ENCODE results near the gene ZNF679. TPM values are rescaled to one million over a fixed set of nuclear protein-coding genes. Genes with fewer than 3 reads are reported as not detected.

The ZNF679 gene
- polyA plus RNA-seq, 1 donor from 2014 or later = not detected

- Histone ChIP-seq H2AFZ (ENCODE audit: low read depth, low read length) (no peak overlapping the region), H3K79me2 (replicated peaks; ENCODE audit: insufficient read depth, low read length) (no peaks in the 10 kb centered on the region), H3K36me3 (ENCODE audit: insufficient read depth, low read length) (no peaks in the 10 kb centered on the region), H3K4me3 (ENCODE audit: low read length) (no peak overlapping the region), H3K9me3 (ENCODE audit: low read length) (peaks cover 8% of the 10 kb centered on the region), H3K4me2 (ENCODE audit: low read length) (no peak overlapping the region), H4K20me1 (ENCODE audit: insufficient read depth) (no peaks in the 10 kb centered on the region), H3K9me2 (ENCODE audit: insufficient read depth, low read length) (no peaks in the 10 kb centered on the region), H3K9ac (ENCODE audit: low read length) (no peak overlapping the region), H3K27me3 (ENCODE audit: insufficient read depth, low read depth, low read length) (no peaks in the 10 kb centered on the region), H3F3A (ENCODE audit: insufficient read depth, low read length, poor library complexity, severe bottlenecking) (no peaks in the 10 kb centered on the region), H3K27ac (ENCODE audit: low read length) (no peak overlapping the region)
- TF ChIP-seq EP300 (conservative IDR thresholded peaks at IDR 0.05; ENCODE audit: poor library complexity, severe bottlenecking) = no peak
- no peak for TF ChIP-seq RAD21 (conservative IDR thresholded peaks at IDR 0.05)
- no peak for TF ChIP-seq TAF1 (IDR thresholded peaks at IDR 0.05; ENCODE audit: low read depth)
- TF ChIP-seq EZH2 (IDR thresholded peaks at IDR 0.05; ENCODE audit: borderline replicate concordance, insufficient read depth, low read length, poor library complexity, severe bottlenecking) = no peak
- no peak for TF ChIP-seq MXI1 (conservative IDR thresholded peaks at IDR 0.05; ENCODE audit: poor library complexity, severe bottlenecking)
- no peak for TF ChIP-seq POLR2AphosphoS5 (IDR thresholded peaks at IDR 0.05)
- TF ChIP-seq SMC3 (conservative IDR thresholded peaks at IDR 0.05; ENCODE audit: poor library complexity) = no peak
- TF ChIP-seq, protein P1, sequence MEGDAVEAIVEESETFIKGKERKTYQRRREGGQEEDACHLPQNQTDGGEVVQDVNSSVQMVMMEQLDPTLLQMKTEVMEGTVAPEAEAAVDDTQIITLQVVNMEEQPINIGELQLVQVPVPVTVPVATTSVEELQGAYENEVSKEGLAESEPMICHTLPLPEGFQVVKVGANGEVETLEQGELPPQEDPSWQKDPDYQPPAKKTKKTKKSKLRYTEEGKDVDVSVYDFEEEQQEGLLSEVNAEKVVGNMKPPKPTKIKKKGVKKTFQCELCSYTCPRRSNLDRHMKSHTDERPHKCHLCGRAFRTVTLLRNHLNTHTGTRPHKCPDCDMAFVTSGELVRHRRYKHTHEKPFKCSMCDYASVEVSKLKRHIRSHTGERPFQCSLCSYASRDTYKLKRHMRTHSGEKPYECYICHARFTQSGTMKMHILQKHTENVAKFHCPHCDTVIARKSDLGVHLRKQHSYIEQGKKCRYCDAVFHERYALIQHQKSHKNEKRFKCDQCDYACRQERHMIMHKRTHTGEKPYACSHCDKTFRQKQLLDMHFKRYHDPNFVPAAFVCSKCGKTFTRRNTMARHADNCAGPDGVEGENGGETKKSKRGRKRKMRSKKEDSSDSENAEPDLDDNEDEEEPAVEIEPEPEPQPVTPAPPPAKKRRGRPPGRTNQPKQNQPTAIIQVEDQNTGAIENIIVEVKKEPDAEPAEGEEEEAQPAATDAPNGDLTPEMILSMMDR (IDR thresholded peaks at IDR 0.05; ENCODE audit: poor library complexity, severe bottlenecking) = no peak
- TF ChIP-seq, protein P2, sequence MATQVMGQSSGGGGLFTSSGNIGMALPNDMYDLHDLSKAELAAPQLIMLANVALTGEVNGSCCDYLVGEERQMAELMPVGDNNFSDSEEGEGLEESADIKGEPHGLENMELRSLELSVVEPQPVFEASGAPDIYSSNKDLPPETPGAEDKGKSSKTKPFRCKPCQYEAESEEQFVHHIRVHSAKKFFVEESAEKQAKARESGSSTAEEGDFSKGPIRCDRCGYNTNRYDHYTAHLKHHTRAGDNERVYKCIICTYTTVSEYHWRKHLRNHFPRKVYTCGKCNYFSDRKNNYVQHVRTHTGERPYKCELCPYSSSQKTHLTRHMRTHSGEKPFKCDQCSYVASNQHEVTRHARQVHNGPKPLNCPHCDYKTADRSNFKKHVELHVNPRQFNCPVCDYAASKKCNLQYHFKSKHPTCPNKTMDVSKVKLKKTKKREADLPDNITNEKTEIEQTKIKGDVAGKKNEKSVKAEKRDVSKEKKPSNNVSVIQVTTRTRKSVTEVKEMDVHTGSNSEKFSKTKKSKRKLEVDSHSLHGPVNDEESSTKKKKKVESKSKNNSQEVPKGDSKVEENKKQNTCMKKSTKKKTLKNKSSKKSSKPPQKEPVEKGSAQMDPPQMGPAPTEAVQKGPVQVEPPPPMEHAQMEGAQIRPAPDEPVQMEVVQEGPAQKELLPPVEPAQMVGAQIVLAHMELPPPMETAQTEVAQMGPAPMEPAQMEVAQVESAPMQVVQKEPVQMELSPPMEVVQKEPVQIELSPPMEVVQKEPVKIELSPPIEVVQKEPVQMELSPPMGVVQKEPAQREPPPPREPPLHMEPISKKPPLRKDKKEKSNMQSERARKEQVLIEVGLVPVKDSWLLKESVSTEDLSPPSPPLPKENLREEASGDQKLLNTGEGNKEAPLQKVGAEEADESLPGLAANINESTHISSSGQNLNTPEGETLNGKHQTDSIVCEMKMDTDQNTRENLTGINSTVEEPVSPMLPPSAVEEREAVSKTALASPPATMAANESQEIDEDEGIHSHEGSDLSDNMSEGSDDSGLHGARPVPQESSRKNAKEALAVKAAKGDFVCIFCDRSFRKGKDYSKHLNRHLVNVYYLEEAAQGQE (IDR thresholded peaks at IDR 0.05; ENCODE audit: borderline replicate concordance) = no peak
Measured at GRCh38 chr7:64183827-64184372, 44.4 kb upstream of the ZNF679 start.

DNA sequence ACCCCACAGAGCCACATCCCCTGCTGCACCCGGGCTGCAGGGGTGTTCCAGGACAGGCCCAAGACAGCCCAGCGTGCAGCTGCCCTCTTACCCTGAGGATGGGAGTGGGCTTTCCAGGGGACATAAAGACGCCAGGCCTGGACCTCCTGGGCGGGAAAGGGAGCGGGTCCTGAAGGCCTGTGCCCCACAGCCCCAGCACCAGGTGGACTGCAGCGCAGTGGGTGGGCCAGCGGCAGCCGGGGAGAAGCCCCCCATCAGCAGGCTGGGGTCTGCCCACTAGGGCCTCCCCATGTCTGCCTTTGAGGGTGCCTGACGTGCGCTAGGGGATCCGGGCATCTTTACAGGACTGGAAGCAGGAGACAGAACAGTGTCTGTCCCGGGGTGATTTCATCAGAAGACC lies 43.9 kb upstream of the ZNF679 start:
- Histone ChIP-seq H3K9ac (ENCODE audit: low read length) (no peak overlapping the region), H2AFZ (ENCODE audit: low read depth, low read length) (no peak overlapping the region), H3K27me3 (ENCODE audit: insufficient read depth, low read depth, low read length) (no peaks in the 10 kb centered on the region), H3K9me2 (ENCODE audit: insufficient read depth, low read length) (no peaks in the 10 kb centered on the region), H3K27ac (ENCODE audit: low read length) (no peak overlapping the region), H3F3A (ENCODE audit: insufficient read depth, low read length, poor library complexity, severe bottlenecking) (no peaks in the 10 kb centered on the region), H4K20me1 (ENCODE audit: insufficient read depth) (no peaks in the 10 kb centered on the region), H3K36me3 (ENCODE audit: insufficient read depth, low read length) (no peaks in the 10 kb centered on the region), H3K4me3 (ENCODE audit: low read length) (no peak overlapping the region), H3K4me2 (ENCODE audit: low read length) (no peak overlapping the region), H3K79me2 (replicated peaks; ENCODE audit: insufficient read depth, low read length) (no peaks in the 10 kb centered on the region), H3K9me3 (ENCODE audit: low read length) (peaks cover 8% of the 10 kb centered on the region)
- TF ChIP-seq EZH2 (IDR thresholded peaks at IDR 0.05; ENCODE audit: borderline replicate concordance, insufficient read depth, low read length, poor library complexity, severe bottlenecking) (no peak), MXI1 (conservative IDR thresholded peaks at IDR 0.05; ENCODE audit: poor library complexity, severe bottlenecking) (no peak), TAF1 (IDR thresholded peaks at IDR 0.05; ENCODE audit: low read depth) (no peak), SMC3 (conservative IDR thresholded peaks at IDR 0.05; ENCODE audit: poor library complexity) (no peak), POLR2AphosphoS5 (IDR thresholded peaks at IDR 0.05) (no peak), EP300 (conservative IDR thresholded peaks at IDR 0.05; ENCODE audit: poor library complexity, severe bottlenecking) (no peak), RAD21 (conservative IDR thresholded peaks at IDR 0.05) (no peak)
- TF ChIP-seq, protein P1 (IDR thresholded peaks at IDR 0.05; ENCODE audit: poor library complexity, severe bottlenecking) = no peak
- TF ChIP-seq, protein P2 (IDR thresholded peaks at IDR 0.05; ENCODE audit: borderline replicate concordance) = no peak
